Activated CD4-positive, alpha-beta T cell treated with anti-CD3 and anti-CD28 coated beads for 48 hours (primary cell): ENCODE results near the gene KCNT1.

Source experiments
- DNase-seq: peaks from one replicate; pipeline ENCODE4 v3.0.0-alpha.2; 2020

Gene KCNT1

GRCh38 chr9:135804581-135805421, 102.8 kb downstream of the KCNT1 start:
- no peak for DNase-seq

- no peak for DNase-seq
Observed at GRCh38 chr9:135805422-135806022, 103.5 kb downstream of the KCNT1 start.

- DNase-seq: no peak
Observed at GRCh38 chr9:135809166-135809565, 107.2 kb downstream of the KCNT1 start.

GRCh38 chr9:135810806-135811575, 109.0 kb downstream of the KCNT1 start:
- no peak for DNase-seq

- no peak for DNase-seq
Observed at GRCh38 chr9:135811801-135812200, 109.8 kb downstream of the KCNT1 start.

GRCh38 chr9:135812961-135813360, 111.0 kb downstream of the KCNT1 start:
- DNase-seq: no peak

- DNase-seq: no peak
Observed at GRCh38 chr9:135813671-135814290, 111.8 kb downstream of the KCNT1 start.

- DNase-seq: no peak
Observed at GRCh38 chr9:135814421-135815095, 112.6 kb downstream of the KCNT1 start.

GRCh38 chr9:135815413-135815812, 113.4 kb downstream of the KCNT1 start:
- no peak for DNase-seq

- DNase-seq: no peak
Observed at GRCh38 chr9:135815830-135816650, 114.1 kb downstream of the KCNT1 start.

- DNase-seq: no peak
Observed at GRCh38 chr9:135816651-135816970, 114.6 kb downstream of the KCNT1 start.

GRCh38 chr9:135817951-135818717, 116.1 kb downstream of the KCNT1 start:
- DNase-seq: no peak

GRCh38 chr9:135818718-135819475, 116.9 kb downstream of the KCNT1 start:
- DNase-seq: no peak

GRCh38 chr9:135819905-135820304, 117.9 kb downstream of the KCNT1 start:
- no peak for DNase-seq

- no peak for DNase-seq
Observed at GRCh38 chr9:135820661-135821060, 118.7 kb downstream of the KCNT1 start.

GRCh38 chr9:135821116-135821515, 119.1 kb downstream of the KCNT1 start:
- no peak for DNase-seq

- DNase-seq: no peak
Observed at GRCh38 chr9:135821733-135822373, 119.9 kb downstream of the KCNT1 start.

GRCh38 chr9:135822374-135822755, 120.4 kb downstream of the KCNT1 start:
- DNase-seq: no peak

GRCh38 chr9:135823036-135823435, 121.1 kb downstream of the KCNT1 start:
- DNase-seq: no peak
